Activated CD4-positive, alpha-beta T cell treated with anti-CD3 and anti-CD28 coated beads for 24 hours (primary cell): ENCODE results near the gene RASIP1.

Source experiments
- DNase-seq, 2 donors: peaks; one replicate each; pipeline ENCODE4 v3.0.0-alpha.2; 2020; ENCODE audit warnings: low read depth in 2 of 2

The RASIP1 gene

DNA sequence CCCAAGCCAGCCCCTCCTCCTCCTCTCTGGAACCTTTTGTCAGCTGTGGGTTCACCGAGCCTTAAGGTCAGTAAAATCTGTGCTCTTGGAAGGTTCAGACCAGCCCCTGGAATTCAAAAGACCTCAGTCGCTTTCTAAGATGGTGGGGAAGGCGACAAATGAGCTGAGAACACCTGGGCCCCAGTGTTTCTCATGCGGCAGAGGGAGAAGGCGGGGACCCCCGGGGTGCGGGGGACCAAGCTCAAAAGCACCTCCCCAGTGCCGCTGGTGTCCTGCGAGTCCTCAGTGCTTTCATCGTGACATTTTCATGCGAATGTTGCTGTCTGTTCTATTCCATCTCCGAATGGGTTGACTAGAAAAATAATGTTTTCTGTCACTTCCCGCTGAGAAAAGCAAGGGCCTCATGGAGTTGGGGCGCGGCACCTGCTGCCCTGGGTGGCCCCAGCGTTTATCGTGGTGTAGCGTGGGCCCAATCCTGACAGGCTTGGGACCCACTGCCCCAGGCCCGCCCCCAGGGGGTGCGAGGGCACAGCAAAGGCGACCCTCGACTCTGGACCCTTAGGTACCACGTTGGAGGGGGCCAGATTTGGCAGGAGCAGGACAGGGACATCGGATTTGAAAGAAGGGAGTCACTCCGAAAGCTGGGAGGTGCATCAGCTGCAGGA, 66.8 kb downstream of the RASIP1 start:
- no peak for DNase-seq

DNA sequence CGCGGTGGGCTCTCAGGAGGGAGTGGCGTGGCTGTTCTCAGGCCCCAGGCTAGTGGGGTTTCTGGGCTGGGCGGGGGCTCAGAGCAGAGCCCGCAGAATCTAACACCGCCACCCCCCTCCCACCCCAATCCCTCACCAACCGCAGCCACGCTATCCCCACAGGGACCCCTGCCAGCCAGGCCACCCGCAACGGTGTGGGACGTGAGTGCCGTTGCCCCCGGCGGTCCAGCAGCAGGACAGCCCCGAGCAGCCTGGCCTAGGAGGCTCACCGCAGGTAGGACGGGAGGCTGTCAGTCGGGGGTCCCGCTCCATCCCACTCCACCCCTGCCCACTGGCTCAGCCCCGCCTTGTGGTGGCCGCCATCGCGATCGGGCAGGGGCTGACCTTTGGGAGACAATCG, 67.4 kb downstream of the RASIP1 start, which contains the start of gene NTN5:
Gene NTN5 (minus strand): TSS at position 24 of the 400 bp plus-strand sequence. CDS start 2,031 bp downstream, outside the sequence.
- DNase-seq = no peak

DNA sequence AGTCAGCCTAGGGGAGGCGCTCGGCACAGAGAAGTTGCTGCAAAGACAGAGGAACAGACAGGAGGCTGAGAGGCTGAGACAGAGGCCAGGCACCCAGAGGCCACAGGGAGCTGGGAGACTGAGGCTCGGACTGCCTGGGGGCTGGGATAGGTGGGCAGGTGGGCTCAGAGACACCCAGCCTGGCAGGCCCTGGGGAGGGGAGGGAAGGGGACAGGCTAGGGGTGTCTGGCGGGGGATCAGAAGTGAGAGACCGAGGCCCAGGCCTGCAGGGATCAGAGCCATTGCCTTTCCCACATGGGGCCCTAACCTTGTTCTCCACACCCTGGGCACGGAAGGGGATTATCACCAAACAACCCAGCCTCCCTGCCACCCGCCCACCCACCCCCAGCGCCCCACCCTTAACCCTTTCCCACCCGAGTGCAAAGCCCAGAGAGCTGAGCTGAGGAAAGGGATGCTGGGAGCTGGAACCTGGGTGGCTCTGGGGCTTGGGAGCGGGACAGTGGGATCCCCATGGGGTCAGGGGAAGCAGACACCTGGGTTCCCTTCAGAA, 68.9 kb downstream of the RASIP1 start:
- no peak for DNase-seq

DNA sequence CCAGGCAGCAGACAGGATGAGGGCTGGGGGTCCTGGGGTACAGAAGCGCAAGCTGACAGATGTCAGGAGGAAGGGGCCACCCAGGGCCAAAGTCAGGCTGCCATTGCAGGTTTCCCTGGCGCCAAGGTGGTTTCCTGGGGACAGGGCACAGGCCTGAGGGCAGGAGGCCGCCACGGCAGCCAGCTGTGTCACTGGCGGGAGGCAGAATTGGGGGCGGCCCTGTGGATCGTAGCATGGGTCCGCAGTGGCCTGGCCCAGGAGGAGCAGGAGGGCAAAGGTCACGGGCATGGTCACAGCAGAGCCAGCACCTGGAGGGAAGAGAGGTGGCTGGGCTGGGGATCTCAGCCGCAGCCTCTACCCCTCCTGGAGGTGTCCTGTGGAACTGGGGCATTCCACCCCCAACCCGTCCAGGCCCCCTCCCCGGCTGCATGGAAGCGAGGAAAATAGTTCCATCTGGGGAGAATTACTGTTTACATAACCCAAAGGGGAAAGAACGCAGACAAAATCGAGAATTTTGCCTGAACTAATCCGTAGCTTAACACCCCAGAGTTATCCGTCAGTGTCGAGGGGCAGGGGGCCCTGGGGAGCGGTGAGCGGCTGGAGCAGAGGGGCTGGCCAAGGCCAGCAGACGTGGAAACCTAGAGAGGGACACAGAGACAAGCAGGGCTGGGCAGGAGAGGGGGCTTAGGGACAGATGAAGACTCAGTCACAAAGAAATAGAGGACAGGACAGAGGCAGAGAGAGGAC, 69.5 kb downstream of the RASIP1 start:
- DNase-seq = no peak
